HS-27A (cell line): ENCODE results near the gene ZNF749.

ENCODE experiments used
- DNase-seq: peaks from one replicate; pipeline ENCODE4 v3.0.0-alpha.2; 2012; ENCODE audit warnings: low read depth, missing footprints

The ZNF749 gene

DNA sequence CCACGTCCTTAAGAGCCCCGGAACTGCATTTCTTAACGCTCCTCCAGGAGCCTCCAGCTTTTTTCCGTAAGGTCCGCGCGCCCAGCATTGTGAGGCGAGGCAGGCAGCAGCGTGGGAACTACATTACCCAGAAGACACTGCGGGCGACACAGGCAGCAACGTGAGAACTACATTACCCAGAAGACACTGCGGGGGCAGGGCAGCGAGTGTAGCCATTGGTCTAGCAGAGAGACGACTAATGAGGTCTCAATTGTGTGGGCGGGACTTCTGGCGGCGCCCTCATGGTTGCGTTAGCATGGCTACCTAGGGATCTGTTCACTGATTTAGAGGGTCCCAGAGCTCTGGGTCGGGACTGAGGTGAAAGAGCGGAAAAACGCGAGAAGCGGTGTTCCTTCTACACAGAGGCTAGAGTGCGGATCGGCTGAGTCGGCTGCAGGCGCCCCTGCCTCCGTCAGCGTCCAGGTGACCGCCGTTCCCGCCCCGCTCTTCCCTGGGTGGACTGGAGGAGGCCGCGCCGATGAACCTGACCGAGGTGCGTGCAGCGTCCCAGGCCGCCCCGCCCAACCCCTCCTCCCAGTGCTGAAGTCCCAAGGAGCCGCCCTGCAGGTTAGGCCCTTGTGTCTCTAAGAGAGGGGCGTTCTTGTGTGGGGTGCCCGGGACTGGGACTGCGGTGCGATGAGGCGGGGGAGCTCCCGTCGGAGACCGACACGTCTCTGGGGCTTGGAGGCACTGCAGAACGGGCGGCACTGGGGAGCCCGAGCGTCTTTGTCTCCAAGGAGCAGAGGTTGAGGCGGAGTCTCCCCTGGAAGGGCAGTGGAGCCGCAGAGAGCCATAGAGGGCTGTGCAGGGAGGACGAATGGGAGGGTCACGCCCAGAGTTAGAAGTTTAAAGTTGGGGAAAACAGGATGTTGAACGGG, at the start of gene ZNF749:
Gene ZNF749, plus strand, starts transcription at position 264 of the 917 bp plus-strand sequence. Its CDS starts 254 bp downstream, at position 518.
- DNase-seq, result peak; percentile 96

DNA sequence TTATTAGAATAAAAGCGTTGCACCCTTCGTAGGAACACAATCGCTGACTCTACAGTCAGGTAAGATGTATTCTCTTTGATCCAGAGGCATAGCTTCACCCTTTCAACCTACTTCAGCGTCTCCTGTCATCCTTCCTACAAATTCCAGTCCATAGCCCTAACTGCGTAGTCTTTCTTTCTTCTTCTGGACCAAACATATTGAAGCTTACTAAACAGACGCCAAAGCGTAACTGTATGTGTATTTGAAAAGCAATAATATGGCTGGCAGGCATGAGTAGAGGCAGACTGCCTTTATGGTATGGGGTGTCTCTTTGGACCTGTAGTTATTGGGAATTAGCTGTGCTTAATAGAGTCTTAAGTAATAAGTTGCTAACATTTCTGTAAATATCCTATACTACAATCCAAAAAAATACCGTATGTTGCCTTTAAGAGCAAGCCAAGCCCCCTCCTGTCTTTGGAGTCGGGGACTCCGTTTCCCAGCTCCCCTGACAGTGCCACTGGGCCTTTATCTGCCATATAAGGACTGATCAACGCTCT, 45.9 kb upstream of the ZNF749 start:
- no peak for DNase-seq

DNA sequence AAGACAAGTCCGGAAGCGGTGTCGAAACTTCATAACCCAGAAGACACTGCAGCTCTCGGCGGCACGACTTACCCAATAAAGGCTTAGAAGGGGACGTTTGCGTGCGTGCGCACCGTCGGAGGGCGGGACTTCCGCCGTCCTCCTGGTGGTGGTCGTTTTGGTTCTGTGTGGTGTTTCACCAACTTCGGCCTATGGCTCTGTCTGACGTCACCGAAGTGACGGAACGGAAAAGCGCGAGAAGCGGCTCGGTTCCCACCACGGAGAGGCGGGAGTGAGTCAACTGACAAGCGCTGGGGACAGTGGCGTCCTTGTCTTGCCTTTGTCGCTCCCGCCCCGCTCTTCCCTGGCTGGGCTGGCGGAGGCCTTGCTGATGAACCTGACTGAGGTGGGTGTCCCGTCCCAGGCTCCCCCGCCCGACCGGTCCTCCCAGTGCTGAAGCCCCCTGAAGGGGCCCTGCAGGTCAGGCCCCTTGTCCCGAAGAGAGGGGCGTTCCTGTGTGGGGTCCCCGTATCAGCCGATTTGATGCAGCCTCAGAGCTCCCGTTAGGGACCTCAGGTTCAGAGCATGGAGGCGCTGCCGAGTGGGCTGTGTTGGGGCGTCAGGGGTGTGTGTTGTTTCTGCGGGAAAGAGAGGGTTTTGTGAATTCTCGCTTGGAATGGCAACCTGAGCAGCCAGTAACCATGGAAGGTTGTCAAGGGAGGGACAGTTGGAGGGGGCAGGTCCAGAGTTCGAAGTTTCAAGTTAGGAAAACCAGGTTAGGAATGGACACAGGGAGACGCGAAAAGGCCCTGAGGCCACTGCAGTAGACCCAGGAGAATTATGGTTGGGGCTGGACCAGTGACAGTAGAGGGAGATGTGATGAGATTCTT, 45.2 kb upstream of the ZNF749 start, which contains the start of gene ZNF548:
Gene ZNF548, plus strand, starts transcription at position 125 of the 869 bp plus-strand sequence. Its CDS starts 246 bp downstream, at position 371.
- DNase-seq, result peak; percentile 99

DNA sequence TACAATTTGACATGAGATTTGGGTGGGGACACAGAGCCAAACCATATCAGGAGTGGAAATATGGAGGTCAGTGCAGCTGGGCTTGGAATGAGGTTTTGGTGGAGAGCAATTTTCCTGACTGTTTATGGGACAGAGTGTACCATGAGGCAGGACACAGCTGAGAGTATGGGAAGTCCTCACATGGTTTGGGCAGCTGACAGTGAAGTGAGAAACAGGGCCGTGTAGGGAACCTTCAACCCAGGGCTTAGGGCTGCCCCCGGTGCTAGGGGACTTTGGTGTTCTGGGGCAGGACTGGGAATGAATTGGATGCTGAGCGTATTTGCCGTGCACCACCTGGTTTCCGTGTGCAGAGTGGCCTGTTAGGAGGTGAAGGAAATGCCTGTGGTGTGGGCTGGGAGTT, 39.4 kb upstream of the ZNF749 start:
- DNase-seq, result no peak

DNA sequence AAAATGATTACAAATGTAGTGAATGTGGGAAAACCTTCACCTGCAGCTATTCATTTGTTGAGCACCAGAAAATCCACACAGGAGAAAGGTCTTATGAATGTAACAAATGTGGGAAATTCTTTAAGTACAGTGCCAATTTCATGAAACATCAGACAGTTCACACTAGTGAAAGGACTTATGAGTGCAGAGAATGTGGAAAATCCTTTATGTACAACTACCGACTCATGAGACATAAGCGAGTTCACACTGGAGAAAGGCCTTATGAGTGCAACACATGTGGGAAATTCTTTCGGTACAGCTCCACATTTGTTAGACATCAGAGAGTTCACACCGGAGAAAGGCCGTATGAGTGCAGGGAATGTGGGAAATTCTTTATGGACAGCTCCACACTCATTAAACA, 36.3 kb upstream of the ZNF749 start:
- no peak for DNase-seq

DNA sequence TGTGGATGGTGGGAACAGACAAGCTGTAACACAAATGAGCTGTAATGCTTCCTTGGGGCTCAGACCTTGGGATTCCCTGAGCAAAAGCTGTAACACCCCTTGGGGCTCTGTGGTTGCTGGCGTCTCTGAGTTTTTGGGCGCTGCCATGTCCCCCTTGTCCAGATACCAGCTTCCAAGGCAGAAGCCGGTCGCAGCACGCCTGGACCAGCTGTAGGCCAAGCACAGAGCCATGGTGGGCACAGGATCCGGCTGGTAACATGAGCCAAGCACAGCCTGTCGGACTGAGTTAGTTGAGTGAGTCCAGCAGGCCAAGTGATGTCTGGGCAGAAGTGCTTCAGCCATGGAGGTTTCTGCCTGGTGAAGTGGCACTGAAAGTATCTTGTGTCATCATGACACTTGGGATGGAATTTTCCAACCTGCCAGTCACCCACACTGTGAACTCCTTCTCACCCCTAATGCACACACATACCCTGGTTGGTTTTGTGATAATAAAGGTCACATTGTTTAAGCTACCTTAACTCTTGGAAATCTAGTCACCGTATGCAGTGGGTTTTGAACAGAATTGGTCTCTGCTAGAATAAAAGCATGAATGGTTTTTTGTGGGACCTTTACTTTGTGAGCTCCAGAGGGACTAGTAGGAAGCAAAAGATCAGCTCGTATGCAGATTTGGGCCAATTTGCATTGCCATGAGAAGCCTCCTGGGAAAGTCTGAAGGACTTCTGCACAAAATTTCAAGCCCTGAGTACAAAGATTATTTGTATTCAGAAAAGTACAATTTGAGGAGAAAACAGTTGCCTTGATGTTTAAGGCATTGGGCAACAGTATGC, 31.2 kb upstream of the ZNF749 start:
- DNase-seq, result no peak

DNA sequence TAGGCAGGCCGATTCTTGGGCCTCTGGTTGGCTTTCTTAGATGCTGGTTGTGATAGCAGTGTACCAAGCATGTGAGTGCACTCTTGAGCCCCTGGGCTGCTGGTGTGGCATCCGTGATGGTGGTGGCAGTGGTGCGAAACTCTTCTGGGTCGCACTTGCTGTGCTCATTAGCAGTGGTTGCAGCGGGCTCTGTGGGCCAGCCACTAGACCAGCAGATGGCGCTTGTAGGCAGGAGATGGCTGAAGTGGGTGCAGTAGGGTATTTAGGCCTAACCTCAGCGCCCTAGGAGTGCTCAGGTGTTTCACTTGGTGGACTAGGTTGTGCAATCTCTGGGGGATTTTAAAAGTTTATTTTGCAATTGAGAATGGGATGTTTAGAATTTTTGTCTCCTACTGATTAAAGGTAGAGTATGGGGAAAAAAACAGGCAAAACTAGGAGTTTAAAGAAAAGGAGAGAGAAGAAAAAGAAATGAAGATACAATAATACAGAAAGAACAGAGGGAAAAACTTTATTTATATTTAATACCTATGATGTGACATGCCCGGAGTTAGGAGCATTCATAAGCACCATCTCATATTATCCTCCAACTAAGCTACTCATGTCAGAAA, 28.5 kb upstream of the ZNF749 start:
- DNase-seq, result no peak

DNA sequence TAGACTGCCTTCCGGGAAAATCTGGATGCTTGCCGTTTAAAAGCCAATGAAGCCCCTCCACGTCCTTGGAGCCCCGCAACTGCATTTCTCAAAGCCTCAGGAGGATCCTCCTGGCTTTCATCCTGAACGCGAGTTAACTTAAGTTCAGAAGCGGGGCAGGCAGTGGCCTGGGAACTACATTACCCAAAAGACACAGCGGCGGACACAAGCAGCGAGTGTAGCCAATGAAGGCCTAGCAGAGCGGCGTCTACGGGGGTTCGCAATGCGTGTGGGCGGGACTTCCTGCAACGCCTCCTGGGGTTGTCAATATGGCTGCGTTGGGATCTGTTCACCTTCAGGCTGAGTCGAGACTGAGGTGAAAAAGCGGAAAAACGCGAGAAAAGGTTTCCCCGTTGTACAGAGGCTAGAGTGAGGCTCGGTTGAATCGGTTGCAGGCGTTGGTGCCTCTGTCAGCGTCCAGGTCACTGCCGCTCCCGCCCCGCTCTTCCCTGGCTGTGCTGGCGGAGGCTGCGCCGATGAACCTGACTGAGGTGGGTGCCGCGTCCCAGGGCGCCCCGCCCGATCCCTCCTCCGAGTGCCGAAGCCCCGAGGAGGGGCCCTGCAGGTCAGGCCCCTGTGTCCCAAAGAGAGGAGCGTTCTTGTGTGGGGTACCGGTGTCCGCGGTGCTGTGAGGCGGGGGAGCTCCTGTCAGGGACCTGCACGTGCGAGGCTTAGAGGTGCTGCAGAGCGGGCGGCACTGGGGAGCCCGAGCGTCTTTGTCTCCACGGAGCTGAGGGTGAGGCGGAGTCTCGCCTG, 24.1 kb upstream of the ZNF749 start, which contains the start of gene ZNF17:
Gene ZNF17, plus strand, starts transcription at position 285 of the 795 bp plus-strand sequence. CDS start 2,455 bp downstream, outside the sequence.
- DNase-seq, result peak; percentile 83

DNA sequence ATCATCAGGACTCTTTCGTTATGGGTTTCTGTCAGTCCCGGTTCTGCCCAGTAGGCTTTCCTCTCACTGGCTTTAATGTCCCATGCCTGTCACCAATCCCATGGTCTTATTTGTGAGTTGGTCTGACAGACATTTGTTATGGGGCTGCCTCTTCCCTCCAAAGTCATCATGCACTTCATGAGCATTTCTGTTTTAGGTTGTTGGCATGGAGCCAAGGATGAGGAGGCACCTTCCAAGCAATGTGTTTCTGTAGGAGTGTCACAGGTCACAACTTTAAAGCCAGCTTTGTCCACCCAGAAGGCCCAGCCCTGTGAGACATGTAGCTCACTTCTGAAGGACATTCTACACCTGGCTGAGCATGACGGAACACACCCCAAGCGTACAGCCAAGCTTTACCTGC, 15.7 kb upstream of the ZNF749 start:
- no peak for DNase-seq

DNA sequence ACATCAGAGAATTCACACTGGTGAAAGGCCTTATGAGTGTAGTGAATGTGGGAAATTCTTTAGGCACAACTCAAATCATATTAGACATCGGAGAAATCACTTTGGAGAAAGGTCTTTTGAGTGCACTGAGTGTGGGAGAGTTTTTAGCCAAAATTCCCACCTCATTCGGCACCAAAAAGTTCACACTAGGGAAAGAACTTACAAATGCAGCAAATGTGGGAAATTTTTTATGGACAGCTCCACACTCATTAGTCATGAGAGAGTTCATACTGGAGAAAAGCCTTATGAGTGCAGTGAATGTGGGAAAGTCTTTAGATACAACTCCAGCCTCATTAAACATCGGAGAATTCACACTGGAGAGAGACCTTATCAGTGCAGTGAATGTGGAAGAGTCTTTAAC, 14.1 kb upstream of the ZNF749 start:
- no peak for DNase-seq

DNA sequence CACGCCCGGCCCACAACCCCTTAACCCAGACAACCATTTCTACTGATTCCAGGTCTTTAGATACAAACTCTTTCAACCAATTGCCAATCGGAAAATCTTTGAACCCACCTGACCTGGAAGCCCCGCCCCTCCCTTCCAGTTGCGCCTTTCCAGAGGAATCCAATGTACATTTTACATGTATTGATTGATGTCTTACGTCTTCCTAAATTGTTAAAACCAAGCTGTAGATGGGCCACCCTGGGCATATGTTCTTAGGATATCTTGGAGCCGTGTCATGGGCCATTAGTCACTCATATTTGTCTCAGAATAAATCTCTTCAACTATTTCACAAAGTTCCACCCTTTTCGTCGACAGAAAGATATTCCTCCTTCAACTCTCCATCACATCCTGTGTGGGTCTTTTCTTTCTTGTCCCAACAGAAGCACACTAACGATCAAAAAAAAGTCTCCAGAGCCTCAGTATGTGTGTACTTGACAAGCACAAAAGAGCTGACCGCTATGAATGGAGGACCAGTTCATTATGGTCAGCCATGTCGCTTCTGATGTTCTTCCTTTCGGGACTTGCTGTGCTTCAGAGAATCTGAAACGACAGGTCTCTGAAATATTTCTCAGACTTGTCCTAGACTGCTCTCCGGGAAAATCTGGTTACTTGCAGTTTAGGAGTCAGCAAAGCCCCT, 601 bp upstream of the ZNF749 start:
- DNase-seq, result no peak

DNA sequence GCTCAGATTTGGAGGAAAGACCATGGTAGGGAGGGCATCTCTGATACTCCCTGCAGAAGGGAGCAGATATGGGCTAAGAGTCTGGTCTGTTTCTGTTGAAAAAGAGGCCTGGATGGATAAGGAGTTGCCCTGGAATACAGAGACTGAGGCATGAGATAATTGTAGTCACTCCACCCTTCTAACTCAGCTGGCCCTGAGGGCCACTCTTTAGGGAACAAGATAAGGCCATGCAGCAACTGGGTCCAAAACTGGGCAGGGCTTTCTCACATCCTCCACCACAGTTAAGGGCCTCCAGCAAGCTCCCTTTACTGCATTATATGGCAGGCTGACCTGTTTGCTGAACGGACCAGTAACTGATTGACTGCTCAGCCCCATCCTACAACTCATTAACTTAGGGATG, 1.3 kb downstream of the ZNF749 start:
- no peak for DNase-seq

DNA sequence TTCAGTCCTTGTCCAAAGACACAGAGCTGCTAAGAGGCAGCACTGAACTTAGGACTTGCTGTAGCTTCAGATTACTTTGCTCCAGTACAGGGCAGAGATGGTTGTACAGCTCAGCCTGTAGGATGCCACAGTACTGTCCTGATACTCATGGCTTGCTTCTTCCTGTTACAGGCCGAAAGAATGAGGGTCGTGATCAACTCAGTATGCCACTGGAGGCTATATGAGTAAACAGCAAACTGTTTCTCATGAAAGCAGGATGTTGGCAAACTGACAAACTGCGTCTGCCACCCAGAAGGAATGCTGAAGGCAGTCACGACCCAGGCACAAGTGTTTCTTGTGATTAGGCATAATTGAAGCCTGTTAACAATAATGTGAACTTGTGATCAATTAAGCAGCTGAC, 2.8 kb downstream of the ZNF749 start:
- no peak for DNase-seq

DNA sequence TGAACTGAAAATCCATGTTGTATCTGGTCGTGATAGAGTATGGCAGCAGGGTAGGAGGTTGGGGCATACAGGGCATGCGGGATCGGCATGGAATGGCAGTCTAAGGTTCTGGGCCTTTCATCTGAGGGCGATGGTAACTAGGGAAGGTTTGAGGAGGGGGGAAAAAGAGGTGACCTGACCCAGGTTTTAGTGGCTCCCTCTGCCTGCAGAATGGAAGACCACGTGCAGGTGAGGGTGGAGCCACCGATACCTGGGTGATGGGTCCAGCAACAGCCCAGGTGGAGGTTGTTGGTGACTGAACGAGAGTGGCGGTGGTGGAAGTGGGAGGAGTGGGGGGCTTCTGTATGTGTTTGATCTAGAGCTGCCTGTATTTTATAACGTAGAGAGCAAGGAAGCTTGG, 3.8 kb downstream of the ZNF749 start:
- DNase-seq, result no peak

DNA sequence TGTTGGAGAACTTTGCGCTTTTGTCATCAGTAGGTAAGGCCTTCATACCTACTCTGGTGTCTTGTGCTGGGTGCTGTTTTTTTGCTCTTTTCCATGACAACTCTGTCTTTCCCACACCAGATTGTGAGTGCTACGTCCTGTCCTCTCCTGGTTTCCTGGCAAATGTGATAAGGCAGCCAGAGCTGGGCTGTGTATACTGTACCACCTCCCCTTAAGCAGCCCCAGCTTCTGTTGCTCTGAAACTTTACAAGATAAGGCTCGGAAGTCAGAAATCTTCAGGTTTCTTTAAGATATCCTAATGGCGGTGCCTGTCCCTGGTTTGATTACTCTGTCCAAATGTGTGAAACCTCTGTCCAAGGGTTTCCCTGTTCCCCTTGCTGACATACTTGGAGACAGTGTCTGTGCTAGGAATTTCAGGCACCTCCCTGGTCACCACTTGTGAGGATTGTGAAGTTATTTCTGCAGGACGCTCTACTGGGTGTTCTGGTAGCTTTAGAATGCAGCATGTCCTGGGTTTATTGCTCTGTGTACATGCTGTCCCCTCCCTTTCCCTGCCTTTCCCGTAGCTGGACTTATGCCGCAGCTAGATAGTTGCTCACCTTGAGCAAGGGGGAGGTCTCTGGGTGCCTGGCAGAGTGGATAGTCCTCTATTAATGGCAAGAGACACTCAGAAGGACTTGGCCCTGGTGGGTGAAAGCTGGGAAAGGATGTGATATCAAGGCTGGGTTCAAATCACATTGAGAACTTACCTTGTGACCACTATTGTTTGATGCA, 7.0 kb downstream of the ZNF749 start:
- DNase-seq, result no peak

DNA sequence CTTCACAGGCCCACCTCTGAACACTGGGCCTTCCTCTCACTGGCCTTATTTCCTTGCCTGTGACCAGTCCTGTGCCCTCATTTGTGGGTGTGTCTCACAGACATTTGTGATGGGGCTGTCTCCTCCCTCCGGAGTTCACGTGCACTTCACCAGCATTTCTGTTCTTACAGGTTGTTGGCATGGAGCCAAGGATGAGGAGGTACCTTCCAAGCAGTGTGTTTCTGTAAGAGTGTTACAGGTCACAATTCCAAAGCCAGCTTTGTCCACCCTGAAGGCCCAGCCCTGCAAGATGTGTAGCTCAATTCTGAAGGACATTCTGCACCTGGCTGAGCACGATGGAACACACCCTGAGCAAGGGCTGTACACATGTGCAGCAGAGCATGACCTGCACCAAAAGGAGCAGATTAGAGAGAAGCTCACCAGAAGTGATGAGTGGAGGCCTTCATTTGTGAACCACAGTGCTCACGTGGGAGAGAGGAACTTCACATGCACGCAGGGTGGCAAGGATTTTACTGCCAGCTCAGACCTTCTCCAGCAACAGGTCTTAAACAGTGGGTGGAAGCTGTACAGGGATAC, 8.1 kb downstream of the ZNF749 start:
- DNase-seq, result no peak

DNA sequence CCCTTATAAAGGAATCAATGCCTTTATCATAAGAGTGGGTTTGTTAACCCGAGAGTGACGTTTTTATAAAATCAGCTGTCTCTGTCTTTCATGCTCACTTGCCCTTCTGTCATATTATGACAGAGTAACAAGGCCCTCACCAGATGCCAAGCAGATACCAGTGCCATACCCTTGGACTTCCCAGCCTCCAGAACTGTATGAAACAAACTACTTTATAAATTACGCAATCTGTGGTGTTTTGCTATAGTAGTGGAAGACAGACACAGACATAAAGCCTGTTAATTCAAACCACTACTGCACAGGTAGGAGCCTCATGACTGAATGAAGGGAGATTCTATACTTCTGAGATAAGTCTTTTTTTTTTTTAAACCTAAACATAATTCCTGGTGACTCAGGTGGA, 17.2 kb downstream of the ZNF749 start:
- no peak for DNase-seq

DNA sequence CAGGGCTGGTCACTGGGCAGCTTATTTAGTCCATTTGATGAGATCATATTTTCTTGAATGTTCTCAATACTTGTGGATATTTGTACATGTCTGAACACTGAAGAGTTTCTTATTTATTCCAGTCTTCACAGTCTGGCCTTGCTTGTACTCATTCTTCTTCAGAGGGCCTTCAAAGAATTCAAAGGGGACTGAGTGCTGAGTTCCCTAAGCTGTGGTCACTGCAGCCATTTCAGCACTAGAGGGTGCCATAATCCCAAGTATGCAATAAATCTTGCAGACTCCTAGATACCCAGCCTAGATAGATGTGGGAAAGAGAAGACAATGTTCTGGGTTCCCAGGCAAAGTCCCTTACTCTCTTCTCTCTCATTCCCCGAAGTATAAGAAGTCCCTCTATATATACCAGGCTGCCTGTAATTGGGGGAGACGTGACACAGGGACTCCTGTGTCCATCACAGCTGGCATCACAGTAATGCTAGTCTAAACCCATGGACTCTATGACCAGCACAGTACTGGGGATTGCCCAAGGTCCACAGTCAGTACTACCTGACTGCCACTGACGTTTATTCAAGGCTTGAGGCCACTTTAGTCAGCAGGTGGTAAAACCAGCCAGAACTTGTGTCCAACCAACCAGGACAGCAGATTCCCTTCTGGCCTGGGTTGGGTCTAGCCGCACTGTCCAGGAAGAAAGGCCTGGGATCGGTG, 30.7 kb downstream of the ZNF749 start:
- peak; percentile 41 for DNase-seq
